ENCODE results near the gene PLCG2.

GRCh38 chr16:82002831-82003230 lies 223.7 kb downstream of the PLCG2 start:
- TF ChIP-seq REST (IDR thresholded peaks at IDR 0.05; ENCODE audit: insufficient read depth in 1 of 2, low read depth in 2 of 2, low read length in 2 of 2) (no peak), TAF1 (IDR thresholded peaks at IDR 0.05; ENCODE audit: borderline replicate concordance, insufficient read depth, low read length) (no peak), POLR2AphosphoS5 (IDR thresholded peaks at IDR 0.05; ENCODE audit: low read depth, low read length) (no peak), SIN3A (IDR thresholded peaks at IDR 0.05; ENCODE audit: borderline replicate concordance, insufficient read depth, low read length) (no peak)

All from PFSK-1 (cell line).